GM12865 (cell line): ENCODE data around the gene HMGA1.
A peak's percentile ranks its signal among the peaks of the same experiment; 100 is the strongest.

ENCODE experiments used
- DNase-seq: peaks from one replicate; pipeline ENCODE4 v3.0.0; 2010; ENCODE audit warnings: low read depth
- H3K4me3 ChIP-seq: 2 replicates; pipeline ENCODE4 v1.5.1; 2011; ENCODE audit warnings: mild to moderate bottlenecking, low read depth, low read length, control low read depth
- TF ChIP-seq, protein P1 (sequence below): IDR thresholded peaks from 2 replicates; pipeline ENCODE4 v1.5.1; 2011; ENCODE audit warnings: low read length, control low read depth, low read depth, inconsistent platforms; ENCODE audit not compliant: insufficient read depth; ENCODE audit errors: missing control alignments

The HMGA1 gene

DNA sequence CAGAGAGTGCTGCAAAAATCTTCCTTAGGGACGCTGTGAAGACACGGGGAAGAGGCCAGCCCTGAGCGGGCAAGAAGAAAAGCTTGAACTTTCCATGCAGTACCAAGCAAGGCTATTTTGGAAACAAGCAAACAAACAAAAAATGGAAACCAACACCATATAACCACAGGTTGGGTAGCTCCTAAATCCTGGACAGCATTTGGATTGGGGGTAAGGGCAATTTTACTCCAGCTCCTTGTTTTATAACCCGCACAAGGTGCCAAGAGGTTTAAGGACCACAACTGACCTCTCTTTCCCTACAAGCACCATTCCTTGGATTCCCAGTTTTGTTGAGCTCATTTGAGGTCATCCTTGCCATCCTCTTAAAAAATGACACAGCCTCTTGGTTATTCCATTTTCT is 43.5 kb downstream of the HMGA1 start:
- no peak for DNase-seq
- no peak overlapping the region for H3K4me3 ChIP-seq
- TF ChIP-seq, protein P1, sequence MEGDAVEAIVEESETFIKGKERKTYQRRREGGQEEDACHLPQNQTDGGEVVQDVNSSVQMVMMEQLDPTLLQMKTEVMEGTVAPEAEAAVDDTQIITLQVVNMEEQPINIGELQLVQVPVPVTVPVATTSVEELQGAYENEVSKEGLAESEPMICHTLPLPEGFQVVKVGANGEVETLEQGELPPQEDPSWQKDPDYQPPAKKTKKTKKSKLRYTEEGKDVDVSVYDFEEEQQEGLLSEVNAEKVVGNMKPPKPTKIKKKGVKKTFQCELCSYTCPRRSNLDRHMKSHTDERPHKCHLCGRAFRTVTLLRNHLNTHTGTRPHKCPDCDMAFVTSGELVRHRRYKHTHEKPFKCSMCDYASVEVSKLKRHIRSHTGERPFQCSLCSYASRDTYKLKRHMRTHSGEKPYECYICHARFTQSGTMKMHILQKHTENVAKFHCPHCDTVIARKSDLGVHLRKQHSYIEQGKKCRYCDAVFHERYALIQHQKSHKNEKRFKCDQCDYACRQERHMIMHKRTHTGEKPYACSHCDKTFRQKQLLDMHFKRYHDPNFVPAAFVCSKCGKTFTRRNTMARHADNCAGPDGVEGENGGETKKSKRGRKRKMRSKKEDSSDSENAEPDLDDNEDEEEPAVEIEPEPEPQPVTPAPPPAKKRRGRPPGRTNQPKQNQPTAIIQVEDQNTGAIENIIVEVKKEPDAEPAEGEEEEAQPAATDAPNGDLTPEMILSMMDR: no peak

DNA sequence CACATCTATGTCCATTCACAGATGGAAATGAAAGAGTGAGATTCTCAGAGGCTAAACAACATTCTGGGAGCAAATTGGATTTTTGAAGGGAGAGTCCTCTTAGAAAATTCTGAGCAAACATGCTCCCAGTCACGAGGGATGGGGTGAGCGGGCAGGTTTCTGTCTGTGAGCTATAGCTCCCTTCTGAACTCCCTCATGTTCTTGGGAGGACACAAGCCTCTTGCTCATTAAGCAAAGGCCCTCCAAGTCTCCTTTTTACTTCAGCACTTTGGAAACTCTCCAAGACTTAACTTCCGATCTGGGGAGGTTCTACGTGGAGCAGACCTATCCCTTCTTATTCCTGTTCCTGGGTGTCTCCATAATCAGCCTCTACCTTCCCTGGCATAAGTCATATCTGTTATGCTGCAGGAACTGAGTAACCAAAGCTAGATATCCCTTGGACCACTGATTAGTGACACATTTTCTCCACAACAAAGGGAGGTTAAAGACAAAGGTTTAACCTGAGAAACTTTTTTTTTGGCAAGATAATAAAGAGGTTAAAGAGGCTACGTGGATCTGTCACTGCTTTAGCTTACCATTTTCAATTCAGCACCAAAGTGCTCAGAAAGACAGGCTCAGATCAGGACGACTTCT is 45.1 kb downstream of the HMGA1 start:
- no peak overlapping the region for H3K4me3 ChIP-seq
- DNase-seq: no peak
- TF ChIP-seq, protein P1: no peak

DNA sequence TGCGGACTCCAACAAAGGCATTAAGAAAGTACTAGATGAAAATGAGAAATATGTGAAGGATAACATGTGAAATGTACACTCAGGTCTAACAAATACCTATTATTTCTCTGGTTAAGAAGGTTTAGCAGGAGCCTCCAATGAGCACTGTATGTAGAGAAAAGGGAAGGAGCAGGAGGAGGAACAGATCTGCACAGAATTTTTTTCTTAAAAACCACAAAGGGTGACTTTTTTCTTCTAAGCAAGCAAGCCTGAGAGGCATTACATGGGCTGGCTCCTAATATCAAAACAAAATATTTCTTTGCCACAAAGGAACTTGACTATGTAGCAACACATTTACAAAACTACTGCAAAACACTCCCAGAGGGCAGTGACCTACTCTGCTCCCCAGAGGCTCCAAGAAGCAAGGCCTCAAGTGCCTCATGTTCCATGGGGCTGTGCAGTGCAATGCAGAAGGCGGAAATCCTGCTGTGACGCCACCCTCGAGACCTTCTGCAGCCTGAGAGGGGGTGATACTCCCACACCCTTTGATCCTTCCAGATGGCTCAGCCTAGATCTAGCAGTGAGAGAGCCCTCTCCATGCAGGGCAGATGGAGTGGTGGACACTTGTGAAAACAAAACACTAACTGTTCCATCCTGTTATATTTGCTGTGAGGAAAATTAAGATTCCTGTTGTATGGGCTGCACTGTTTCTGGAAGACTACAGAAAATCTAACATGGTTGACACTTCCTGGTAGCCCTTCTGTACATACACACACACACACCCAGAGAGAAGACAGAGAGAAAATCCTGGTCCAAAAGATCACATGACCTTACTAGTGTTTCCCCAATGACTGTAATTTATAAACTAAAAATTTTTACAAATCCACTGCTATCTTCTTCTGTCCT is 48.1 kb downstream of the HMGA1 start:
- TF ChIP-seq, protein P1: no peak
- peak; percentile 57 for DNase-seq
- no peak overlapping the region for H3K4me3 ChIP-seq

DNA sequence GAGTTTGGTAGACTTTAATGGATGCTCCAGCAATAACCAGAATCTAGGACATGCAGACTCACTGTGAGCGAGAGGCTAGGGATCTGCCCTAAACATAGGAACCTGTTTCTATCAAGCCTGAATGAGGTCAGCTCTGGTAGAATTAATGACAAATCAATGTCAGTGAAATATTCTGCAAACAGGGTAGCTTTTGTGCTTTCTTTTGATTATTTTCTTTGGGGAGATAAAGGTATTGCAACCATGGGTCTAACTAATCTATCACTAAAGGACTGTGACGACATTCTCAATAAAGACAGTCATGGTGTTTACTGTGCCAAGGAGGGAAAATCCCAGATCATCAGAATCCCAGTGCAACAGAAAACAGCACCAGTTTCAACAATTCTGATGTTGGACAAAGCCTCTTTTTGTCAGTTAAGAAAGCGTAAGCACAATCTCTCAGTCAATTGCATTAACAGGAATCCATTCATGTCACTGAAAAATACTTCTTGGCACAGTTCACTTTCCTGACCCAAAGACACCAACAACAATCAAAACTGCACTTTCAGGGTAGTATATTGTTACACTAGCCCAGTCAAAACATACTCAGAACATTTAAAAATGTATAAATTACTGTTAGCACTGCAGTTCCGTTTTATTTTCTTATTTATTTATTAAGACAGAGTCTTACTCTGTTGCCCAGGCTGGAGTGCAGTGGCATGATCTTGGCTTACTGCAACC is 48.9 kb downstream of the HMGA1 start:
- no peak for DNase-seq
- H3K4me3 ChIP-seq: no peak overlapping the region
- TF ChIP-seq, protein P1: no peak

DNA sequence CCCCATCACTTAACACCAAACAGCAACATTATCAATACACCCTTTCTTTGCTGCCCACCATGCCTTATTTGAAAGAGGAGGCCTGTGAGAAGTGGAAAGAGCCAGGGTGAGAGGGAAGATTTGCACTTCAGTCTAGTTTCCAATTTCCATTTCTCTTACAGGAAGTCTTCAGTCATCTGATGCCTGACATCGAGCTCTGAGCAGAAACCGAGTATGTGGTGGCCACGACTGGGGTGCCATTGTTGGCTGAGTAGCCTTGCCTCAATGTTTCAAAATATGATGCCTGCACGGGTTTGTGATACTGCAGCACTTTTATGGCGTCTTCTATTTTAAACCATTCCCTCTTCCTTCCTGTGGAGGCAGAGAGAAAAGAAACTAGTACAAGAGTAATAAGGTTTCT is 51.9 kb downstream of the HMGA1 start:
- H3K4me3 ChIP-seq: no peak overlapping the region
- TF ChIP-seq, protein P1: no peak
- peak; percentile 71 for DNase-seq

DNA sequence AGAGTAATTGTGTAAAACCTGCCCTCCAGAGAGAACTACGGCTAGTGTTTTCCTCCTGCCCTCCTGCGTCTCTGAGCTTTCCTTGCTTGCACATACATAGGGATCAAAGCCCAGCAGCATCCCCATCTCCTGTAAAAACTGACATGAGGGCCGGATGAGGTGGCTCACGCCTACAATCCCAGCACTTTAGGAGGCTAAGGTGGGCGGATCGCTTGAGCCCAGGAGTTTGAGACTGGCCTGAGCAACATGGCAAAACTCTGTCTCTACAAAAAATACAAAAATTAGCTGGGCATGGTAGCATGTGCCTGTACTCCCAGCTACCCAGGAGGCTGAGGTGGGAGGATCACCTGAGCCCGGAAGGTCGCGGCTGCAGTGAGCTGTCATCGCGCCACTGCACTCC is 52.5 kb downstream of the HMGA1 start:
- no peak for DNase-seq
- H3K4me3 ChIP-seq: no peak overlapping the region
- TF ChIP-seq, protein P1: no peak
